ENCODE results near the gene NR5A2.

NR5A2 gene

GRCh38 chr1:200139661-200140250 is 112.2 kb downstream of the NR5A2 start:
- Histone ChIP-seq H3K9me3 (ENCODE audit: control insufficient read depth, insufficient read depth, low read length) (no peaks in the 10 kb centered on the region), H3K9ac (ENCODE audit: low read depth, low read length) (no peak overlapping the region), H3K4me1 (ENCODE audit: insufficient read depth, low read length) (no peaks in the 10 kb centered on the region), H3K36me3 (ENCODE audit: insufficient read depth, low read length) (no peaks in the 10 kb centered on the region)

GRCh38 chr1:200143347-200143746 is 115.8 kb downstream of the NR5A2 start:
- Histone ChIP-seq H3K9me3 (ENCODE audit: control insufficient read depth, insufficient read depth, low read length) (no peaks in the 10 kb centered on the region), H3K9ac (ENCODE audit: low read depth, low read length) (no peak overlapping the region), H3K4me1 (ENCODE audit: insufficient read depth, low read length) (no peaks in the 10 kb centered on the region), H3K36me3 (ENCODE audit: insufficient read depth, low read length) (no peaks in the 10 kb centered on the region)

GRCh38 chr1:200146100-200146499 is 118.6 kb downstream of the NR5A2 start:
- Histone ChIP-seq H3K4me1 (ENCODE audit: insufficient read depth, low read length) (no peaks in the 10 kb centered on the region), H3K9ac (ENCODE audit: low read depth, low read length) (no peak overlapping the region), H3K36me3 (ENCODE audit: insufficient read depth, low read length) (no peaks in the 10 kb centered on the region), H3K9me3 (ENCODE audit: control insufficient read depth, insufficient read depth, low read length) (no peaks in the 10 kb centered on the region)

GRCh38 chr1:200147094-200147493 is 119.6 kb downstream of the NR5A2 start:
- no peaks in the 10 kb centered on the region for H3K9me3 ChIP-seq (ENCODE audit: control insufficient read depth, insufficient read depth, low read length)
- no peaks in the 10 kb centered on the region for H3K4me1 ChIP-seq (ENCODE audit: insufficient read depth, low read length)
- no peak overlapping the region for H3K9ac ChIP-seq (ENCODE audit: low read depth, low read length)
- no peaks in the 10 kb centered on the region for H3K36me3 ChIP-seq (ENCODE audit: insufficient read depth, low read length)

GRCh38 chr1:200147742-200148141 is 120.2 kb downstream of the NR5A2 start:
- H3K36me3 ChIP-seq (ENCODE audit: insufficient read depth, low read length): no peaks in the 10 kb centered on the region
- no peaks in the 10 kb centered on the region for H3K9me3 ChIP-seq (ENCODE audit: control insufficient read depth, insufficient read depth, low read length)

GRCh38 chr1:200150006-200150405 is 122.5 kb downstream of the NR5A2 start:
- Histone ChIP-seq H3K4me1 (ENCODE audit: insufficient read depth, low read length) (no peaks in the 10 kb centered on the region; the same call in 1 of the 2 replicates), H3K36me3 (ENCODE audit: insufficient read depth, low read length) (no peaks in the 10 kb centered on the region), H3K9ac (ENCODE audit: low read depth, low read length) (no peak overlapping the region), H3K9me3 (ENCODE audit: control insufficient read depth, insufficient read depth, low read length) (no peaks in the 10 kb centered on the region)

More at GRCh38 chr1:200147742-200148141, 120.2 kb downstream of the NR5A2 start:
- Histone ChIP-seq H3K9ac (ENCODE audit: low read depth, low read length) (no peak overlapping the region), H3K4me1 (ENCODE audit: insufficient read depth, low read length) (no peaks in the 10 kb centered on the region; the same call in 1 of the 2 replicates)

GRCh38 chr1:200150721-200151120 is 123.2 kb downstream of the NR5A2 start:
- no peaks in the 10 kb centered on the region for H3K9me3 ChIP-seq (ENCODE audit: control insufficient read depth, insufficient read depth, low read length)
- no peaks in the 10 kb centered on the region for H3K36me3 ChIP-seq (ENCODE audit: insufficient read depth, low read length)
- H3K4me1 ChIP-seq (ENCODE audit: insufficient read depth, low read length): no peaks in the 10 kb centered on the region; the same call in 1 of the 2 replicates
- no peak overlapping the region for H3K9ac ChIP-seq (ENCODE audit: low read depth, low read length)

- no peaks in the 10 kb centered on the region; the same call in 1 of the 2 replicates for H3K4me1 ChIP-seq (ENCODE audit: insufficient read depth, low read length)
Observed at GRCh38 chr1:200152336-200152735, 124.8 kb downstream of the NR5A2 start.

GRCh38 chr1:200153277-200154055 is 126.0 kb downstream of the NR5A2 start:
- Histone ChIP-seq H3K36me3 (ENCODE audit: insufficient read depth, low read length) (no peaks in the 10 kb centered on the region), H3K9ac (ENCODE audit: low read depth, low read length) (no peak overlapping the region), H3K4me1 (ENCODE audit: insufficient read depth, low read length) (no peaks in the 10 kb centered on the region; the same call in 1 of the 2 replicates), H3K9me3 (ENCODE audit: control insufficient read depth, insufficient read depth, low read length) (no peaks in the 10 kb centered on the region)

More at GRCh38 chr1:200152336-200152735, 124.8 kb downstream of the NR5A2 start:
- Histone ChIP-seq H3K9me3 (ENCODE audit: control insufficient read depth, insufficient read depth, low read length) (no peaks in the 10 kb centered on the region), H3K9ac (ENCODE audit: low read depth, low read length) (no peak overlapping the region), H3K36me3 (ENCODE audit: insufficient read depth, low read length) (no peaks in the 10 kb centered on the region)

- Histone ChIP-seq H3K9me3 (ENCODE audit: control insufficient read depth, insufficient read depth, low read length) (no peaks in the 10 kb centered on the region), H3K4me1 (ENCODE audit: insufficient read depth, low read length) (no peaks in the 10 kb centered on the region; the same call in 1 of the 2 replicates), H3K9ac (ENCODE audit: low read depth, low read length) (no peak overlapping the region), H3K36me3 (ENCODE audit: insufficient read depth, low read length) (no peaks in the 10 kb centered on the region)
Observed at GRCh38 chr1:200154069-200154767, 126.7 kb downstream of the NR5A2 start.

GRCh38 chr1:200157715-200158114 is 130.2 kb downstream of the NR5A2 start:
- Histone ChIP-seq H3K36me3 (ENCODE audit: insufficient read depth, low read length) (no peaks in the 10 kb centered on the region), H3K9ac (ENCODE audit: low read depth, low read length) (no peak overlapping the region), H3K9me3 (ENCODE audit: control insufficient read depth, insufficient read depth, low read length) (no peaks in the 10 kb centered on the region), H3K4me1 (ENCODE audit: insufficient read depth, low read length) (no peaks in the 10 kb centered on the region; the same call in 1 of the 2 replicates)

- no peak overlapping the region for H3K9ac ChIP-seq (ENCODE audit: low read depth, low read length)
- no peaks in the 10 kb centered on the region for H3K9me3 ChIP-seq (ENCODE audit: control insufficient read depth, insufficient read depth, low read length)
- H3K4me1 ChIP-seq (ENCODE audit: insufficient read depth, low read length): no peaks in the 10 kb centered on the region
- H3K36me3 ChIP-seq (ENCODE audit: insufficient read depth, low read length): no peaks in the 10 kb centered on the region
Observed at GRCh38 chr1:200161801-200162200, 134.3 kb downstream of the NR5A2 start.

- H3K9ac ChIP-seq (ENCODE audit: low read depth, low read length): no peak overlapping the region
- H3K4me1 ChIP-seq (ENCODE audit: insufficient read depth, low read length): no peaks in the 10 kb centered on the region
- H3K36me3 ChIP-seq (ENCODE audit: insufficient read depth, low read length): no peaks in the 10 kb centered on the region
- H3K9me3 ChIP-seq (ENCODE audit: control insufficient read depth, insufficient read depth, low read length): no peaks in the 10 kb centered on the region
Observed at GRCh38 chr1:200162258-200162657, 134.7 kb downstream of the NR5A2 start.

GRCh38 chr1:200162877-200163276 is 135.4 kb downstream of the NR5A2 start:
- Histone ChIP-seq H3K4me1 (ENCODE audit: insufficient read depth, low read length) (no peaks in the 10 kb centered on the region), H3K36me3 (ENCODE audit: insufficient read depth, low read length) (no peaks in the 10 kb centered on the region), H3K9me3 (ENCODE audit: control insufficient read depth, insufficient read depth, low read length) (no peaks in the 10 kb centered on the region), H3K9ac (ENCODE audit: low read depth, low read length) (no peak overlapping the region)
